HUDEP-2 (cell line): Measurements from ENCODE around the gene OR4E1.
"Not testable (repeated sequence)": the region's sequence is repeated elsewhere in the genome, so short reads cannot be mapped to it uniquely, and the experiment has no call there.

Experiments
- DNase-seq, 76 experiments: peaks; one replicate each; lab custom pipeline; 2025; ENCODE audit not compliant: unreplicated experiment in 76 of 76; lab: John Stamatoyannopoulos, UW

OR4E1 gene, protein sequence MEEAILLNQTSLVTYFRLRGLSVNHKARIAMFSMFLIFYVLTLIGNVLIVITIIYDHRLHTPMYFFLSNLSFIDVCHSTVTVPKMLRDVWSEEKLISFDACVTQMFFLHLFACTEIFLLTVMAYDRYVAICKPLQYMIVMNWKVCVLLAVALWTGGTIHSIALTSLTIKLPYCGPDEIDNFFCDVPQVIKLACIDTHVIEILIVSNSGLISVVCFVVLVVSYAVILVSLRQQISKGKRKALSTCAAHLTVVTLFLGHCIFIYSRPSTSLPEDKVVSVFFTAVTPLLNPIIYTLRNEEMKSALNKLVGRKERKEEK

DNA sequence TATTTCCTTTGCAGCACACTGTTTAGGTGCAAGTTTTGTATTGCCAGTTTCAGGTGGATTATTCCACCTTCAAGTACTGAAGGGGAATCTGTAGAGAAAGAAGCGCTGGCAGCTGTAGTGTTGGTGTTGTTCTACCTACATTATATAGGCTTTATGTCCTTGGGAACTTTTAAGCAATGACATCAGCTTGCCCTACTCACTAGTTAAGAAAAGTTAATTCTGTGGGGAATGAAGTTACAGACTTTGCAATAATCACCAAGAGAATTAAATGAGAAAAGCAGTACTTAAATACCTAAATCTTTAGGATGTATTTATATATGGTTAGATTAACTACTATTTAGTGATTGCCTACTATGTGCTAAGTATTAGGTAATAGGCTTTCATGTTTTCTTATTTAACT, at the start of gene OR4E1:
Gene OR4E1 (minus strand): TSS at position 101 of the 400 bp plus-strand sequence. CDS start 2,883 bp downstream, outside the sequence.
- DNase-seq, result no peak

DNA sequence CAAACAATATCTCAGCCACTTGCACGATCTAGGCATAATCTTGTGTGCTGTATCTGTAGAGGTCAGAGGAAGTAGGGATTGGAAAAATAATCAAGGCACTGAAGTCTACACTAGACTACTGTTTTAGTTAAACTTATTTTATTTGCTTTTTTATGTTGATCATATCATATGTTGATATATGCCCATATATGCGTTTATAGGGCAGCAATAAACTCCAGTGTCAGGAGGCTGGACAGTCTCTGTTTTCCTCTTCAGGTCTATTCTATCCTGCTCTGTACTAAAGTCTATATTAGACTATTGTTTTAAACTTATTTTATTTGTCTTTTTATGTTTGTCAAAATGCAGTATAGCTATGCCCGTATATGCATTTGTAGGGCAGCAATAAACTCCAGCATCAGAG, 47.9 kb upstream of the OR4E1 start:
- no peak for DNase-seq

DNA sequence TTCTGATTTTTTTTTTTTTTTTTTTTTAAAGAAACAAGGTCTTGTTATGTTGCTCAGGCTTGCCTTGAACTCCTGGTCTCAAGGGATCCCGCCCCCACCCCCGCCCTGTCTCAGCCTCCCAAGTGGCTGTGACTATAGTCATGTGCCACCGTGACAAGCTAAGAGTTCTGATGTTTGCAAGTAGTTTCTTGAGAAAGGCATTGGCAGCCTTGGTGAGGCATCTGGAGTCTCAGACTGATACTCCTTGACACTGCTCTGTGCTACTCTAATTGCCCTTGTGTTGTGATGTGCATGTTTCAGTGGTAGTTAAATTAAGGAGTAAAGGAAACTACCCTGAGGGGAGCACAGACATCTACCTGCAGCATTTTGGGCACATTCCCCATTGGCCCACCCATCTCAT, 46.2 kb upstream of the OR4E1 start:
- no peak for DNase-seq

DNA sequence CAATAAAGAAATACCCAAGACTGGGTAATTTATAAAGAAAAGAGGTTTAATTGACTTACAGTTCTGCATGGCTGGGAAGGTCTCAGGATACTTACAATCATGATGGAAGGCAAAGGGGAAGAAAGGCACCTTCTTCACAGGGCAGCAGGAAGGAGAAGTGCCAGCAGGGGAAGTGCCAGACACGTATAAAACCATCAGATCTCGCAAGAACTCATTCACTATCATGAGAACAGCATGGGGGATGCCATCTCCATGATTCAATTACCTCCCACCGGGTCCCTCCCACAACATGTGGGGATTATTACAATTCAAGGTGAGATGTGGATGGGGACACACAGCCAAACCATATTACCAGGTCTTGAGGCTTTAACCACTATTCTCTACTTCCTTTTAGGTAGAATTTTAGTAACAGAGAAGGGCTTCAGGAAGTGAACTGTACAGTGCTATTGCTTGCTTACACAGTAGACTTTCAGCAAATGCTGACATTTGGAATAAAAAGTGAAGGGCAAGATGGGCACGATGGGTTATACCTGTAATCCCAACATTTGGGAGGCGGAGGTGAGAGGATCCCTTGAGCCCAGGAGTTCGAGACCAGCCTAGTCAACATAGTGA, 40.8 kb upstream of the OR4E1 start:
- DNase-seq, result no peak

DNA sequence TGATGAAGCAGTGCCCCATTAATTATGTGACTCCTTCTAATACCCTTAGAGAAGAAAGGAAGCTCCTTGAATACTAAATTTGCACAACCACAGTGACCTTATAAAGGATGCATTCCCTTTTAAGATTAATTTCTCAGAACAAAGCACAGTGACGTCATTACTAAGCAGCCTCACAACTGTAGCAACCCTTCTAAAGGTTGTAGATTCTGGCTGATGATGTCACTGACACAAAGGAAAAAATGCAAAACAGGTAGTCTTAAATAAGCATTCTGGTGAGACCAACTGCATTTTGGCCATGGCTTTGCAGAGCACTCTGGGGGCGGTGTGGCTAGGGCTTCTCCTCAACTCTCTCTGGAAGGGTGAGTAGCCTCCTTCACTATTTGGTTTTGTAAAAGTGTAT, 38.4 kb upstream of the OR4E1 start:
- DNase-seq, result no peak

DNA sequence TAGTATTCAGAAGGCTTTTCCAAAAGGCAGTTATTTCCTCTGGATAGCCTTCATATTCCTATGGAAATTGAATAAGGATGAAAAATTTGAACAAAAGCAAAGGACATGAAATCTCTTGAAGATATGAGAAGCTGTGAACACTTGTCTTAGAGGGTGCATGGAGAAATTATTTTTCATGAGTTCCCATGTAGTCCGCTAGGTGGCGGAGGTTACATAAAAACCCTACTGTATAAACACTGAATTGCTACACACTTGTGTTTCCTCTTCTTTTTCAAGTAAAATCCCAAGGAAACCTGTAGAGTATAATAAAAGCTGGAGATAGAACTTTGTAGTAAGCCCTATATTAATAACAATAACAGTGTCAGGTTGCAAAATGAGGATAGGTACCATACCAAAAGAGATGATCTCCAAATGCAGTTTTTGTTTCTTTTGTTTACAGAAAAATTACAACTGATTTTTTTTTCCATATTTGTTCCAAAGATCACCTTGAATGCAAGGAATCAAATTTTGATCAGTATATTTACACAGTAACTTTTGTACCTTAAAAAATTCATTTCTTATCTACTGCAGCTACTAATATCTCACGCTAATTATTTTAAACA, 37.8 kb upstream of the OR4E1 start:
- DNase-seq, result peak in 16 of 76 experiments; percentile 1 to 33 (median 12)

DNA sequence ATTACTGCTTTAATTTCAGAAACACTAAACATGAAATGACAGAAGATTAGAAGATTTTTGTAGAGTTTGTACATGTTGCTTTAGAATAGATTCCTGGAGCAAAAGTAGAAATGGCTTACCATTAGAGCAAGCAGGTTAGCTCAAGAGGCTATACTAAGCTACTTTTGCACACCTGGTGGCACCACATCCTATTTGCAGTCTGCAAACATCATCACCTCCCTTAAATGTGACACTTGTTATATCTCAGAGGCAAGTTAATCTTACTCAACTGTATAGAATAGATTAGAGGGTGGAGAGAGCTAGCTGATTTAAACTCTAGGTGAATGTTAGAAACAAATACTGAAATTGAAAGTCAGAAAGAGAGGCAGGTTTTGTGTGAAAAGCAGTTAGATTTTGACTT, 30.7 kb upstream of the OR4E1 start:
- DNase-seq, result no peak

DNA sequence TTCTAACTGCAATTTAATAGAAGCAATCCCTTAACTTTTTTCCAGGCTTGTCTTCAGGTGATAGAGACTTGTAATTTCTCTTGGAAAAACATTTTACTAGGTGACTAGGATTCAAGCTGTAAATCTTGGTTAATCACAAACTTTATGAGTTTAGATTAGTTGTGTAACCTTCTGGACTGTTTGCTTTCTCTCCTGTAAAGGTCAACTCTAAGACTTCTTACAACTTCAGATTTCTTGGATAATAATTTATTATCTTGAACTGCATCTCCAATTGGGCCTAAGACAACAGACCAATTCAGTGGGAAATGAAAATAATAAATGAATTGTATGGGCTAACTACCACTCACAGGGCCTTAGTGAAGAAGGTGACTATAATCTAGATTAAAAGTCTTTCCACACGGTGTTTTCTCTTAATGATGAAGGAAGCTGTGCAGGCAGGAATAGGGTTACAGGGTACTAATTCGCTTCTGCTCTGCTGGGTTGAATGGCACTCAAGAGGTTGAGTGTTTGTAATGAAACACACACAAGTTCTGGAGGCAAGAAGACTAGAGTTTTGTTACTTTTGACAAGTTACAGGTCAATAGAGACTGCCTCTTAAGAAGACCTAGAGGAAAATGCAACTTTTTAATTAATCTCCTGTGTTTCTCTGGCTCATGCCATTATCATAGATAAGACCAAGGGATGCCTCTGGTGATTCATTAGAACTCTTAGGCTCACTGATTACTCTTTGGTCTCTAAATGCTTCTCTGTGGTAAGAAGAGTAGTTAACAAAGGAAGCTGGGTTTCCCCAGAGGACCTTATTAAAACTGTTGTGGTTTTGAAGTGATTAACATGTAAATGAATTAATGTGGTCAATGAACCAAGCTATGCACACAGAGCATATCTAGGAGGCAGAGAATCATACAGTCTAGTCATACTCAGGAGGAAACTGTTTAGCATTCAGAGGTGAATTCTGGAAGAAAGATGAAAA, 30.0 kb upstream of the OR4E1 start:
- DNase-seq, result no peak

DNA sequence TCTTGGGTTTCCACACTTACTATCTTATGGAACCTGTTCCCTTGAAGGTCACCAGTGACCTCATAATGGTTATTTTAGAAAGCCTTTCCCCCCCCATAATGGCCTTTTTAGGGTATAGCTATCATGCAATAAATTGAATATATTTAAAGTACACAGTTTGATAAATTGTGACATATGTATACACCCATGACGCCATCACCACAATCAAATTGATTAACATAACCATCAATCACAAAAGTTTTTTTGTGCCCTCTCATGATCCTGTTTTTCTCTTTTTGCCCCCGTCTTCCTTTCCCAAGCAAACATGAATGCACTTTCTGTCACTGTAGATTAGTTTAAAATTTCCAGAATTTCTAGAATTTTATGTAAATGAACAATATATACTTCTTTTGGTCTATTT, 28.7 kb upstream of the OR4E1 start:
- DNase-seq, result no peak

DNA sequence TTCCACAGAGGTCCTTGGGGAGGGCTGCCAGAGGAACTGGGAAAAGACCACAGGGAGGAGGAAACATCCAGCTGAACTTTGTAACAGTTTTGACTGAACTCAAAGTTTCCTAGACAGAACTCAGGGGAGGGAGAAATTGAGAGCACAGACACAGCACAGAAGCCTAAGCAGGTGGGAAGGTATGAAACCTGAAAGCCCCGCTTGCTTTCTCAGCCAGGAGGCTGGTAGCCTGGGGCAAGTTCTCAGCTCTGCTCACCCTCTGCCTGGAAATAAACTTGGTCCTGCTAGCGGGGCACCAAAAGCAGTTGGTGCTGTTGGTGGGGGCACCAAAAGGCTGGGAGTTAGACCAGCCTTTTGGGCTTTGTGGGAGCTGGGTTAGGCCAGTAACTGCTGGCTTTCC, 25.9 kb upstream of the OR4E1 start:
- no peak for DNase-seq

DNA sequence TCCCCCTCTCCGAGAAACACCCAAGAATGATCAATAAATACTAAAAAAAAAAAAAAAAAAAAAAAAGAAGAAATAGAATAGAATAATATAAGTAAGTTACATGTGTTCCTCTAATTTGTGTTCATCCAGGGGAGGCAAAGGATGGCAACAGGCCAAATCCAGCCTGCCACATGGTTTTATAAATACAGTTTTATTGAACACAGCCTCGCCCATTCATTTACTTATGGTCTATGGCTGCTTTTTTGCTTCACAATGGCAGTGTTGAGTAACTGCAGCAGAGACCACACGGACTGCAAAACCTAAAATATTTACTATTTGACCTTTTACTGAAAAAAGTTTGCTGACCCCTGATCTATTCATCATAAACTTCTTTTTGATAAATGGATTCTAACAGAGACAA, 24.9 kb upstream of the OR4E1 start:
- not testable (repeated sequence) for DNase-seq

DNA sequence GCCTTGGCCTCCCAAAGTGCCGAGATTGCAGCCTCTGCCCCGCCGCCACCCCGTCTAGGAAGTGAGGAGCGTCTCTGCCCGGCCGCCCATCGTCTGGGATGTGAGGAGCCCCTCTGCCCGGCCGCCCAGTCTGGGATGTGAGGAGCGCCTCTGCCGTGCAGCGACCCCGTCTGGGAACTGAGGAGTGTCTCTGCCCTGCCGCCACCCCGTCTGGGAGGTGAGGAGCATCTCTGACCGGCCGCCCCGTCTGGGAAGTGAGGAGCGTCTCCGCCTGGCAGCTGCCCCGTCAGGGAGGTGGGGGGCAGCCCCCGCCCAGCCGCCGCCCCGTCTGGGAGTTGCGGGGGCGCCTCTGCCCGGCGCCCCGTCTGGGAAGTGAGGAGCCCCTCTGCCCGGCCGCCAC, 24.0 kb upstream of the OR4E1 start:
- DNase-seq, result not testable (repeated sequence)

DNA sequence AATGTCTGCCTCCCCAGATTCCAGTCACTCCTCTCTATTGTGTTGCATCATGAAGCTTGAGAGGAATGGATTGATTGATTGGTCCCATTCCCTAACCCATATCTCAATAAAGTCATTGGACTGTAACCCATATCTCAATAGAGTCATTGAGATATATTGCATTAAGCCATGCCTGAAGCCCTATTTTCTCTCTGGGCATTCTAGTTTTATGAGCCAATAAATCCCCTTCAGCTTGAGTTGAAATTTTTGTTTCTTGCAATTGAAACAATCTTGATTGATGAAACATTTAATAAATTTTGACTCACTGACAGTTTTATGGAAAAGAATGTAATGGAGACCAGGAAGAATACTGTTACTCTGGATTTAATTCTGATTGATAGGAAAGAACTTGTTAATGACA, 20.8 kb upstream of the OR4E1 start:
- no peak for DNase-seq

DNA sequence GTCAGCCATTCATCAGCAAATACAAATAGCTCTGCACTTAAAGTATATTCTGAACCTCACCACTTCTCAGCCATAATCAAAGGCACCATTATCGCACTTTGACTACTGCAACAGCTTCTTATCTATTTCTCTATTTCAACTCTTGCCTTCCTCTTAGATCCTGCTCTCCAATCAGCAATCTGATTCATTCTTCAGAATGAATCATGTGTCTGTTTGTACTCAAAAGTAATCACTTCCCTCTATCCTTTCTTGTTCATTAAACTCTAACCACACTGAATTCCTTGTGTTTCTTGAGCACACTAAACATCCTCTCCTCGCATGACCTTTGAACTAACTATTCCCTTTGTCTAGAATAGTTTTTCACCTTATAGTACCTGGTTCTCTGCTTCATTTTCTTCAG, 12.8 kb upstream of the OR4E1 start:
- no peak for DNase-seq

DNA sequence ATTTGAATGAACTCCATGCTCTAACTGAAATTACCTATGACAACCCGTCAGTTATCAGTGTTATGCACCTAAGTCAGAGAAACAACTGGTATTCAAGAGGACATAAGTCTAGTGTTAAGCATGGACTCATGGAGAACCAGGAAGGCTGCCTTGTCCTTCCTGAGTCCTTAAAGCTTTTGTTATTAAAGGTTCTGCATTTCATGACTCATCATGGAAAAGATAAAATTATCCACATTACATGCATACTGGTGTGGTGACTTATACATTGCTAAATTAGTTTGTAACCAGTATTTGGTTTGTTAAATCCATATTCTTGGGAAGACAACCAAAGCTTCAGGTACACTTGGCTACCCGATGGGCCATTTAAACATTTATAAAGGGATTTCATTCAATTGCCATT, 6.5 kb upstream of the OR4E1 start:
- DNase-seq, result no peak

DNA sequence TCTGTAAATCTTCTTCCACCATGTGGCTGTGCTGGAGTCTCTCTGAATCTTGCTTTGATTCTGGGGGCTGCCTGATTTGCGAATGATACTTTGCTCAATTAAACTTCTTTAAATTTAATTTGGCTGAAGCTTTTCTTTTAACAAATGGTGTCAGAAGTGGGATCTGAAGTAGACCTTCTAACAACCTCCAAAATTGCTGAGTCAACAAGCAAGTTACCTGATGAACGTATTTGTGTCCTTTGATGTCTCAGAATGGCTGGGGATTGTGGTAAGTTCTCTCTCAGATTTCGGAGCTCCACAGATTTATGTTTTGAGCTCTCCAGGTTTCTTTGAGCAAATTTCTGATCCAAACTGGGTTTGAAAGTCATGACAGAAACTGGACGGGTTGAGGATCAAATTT, 1.9 kb upstream of the OR4E1 start:
- no peak for DNase-seq

DNA sequence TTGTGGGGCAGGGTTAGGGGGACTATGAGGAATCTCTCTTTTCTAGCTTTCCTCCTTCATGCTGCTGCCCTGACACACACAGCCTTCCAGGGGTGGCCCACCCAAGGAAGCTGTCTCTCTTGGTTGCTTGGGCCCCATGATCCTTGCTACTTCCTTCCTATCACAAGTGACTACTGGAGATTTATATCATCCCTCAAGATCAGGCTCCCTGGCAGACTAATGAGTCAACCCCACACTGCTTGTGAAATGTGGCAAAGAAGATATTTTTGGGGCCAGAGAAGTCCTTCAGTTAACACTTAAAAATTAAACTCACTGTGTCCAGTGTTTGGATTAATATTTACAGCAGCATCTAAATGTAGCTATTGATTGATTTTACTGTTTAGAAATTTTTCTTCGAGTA, 1.5 kb downstream of the OR4E1 start:
- DNase-seq, result no peak

DNA sequence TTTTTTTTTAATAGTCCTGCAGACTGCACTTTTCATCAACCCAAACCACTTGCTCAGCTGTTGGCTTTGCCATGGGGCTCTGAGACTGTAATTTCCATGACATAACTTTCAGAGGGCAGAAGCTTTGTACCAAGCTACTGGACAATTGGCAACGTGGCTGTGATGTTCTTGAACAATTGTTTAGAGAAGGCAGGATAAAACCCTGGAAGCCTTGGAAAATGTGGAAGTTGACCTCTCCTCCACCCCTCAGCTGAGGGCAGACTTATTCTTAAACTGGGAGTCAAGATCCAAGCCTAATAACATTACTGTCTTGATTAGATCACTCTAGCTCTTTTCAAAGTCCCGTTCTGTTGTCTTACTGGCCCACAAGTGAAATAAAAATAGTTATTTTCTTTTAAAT, 2.2 kb downstream of the OR4E1 start:
- DNase-seq, result no peak

DNA sequence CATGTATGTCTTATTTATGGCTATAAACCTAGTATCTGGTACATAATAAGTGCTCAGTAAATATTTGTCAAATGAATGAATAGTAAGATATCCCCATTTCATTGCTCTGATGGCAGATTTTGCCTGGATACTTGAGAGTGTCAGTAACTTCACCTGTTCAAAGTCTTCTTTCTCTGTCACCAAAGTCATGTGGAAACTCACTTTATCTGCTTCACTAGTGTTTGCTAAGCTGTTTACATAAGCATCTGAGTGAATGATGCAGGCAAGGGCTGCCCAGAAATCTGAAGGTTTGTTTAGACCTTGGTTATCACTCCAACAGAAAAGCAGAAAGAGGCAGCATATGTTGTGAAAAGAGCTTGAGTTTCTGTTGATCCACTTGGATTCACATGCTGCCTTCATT, 4.3 kb downstream of the OR4E1 start:
- DNase-seq, result no peak

DNA sequence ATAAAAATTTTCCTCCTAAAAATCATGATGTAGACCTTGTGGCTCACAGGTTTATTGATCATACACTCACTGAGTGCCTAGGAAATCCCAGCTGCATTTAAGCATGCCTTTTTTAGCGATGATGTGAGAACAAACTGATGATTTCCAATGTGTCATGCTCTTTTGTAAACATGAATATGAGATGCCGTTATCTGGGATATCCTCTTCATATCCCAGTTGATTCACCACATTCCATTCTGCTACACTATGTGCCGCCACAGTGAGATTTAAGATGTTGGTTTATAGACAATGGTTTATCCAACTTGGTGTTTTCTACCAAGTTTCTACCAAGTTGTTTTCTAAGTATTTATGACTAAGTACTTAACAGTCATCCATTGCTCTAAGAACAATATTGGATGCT, 5.2 kb downstream of the OR4E1 start:
- DNase-seq, result no peak

DNA sequence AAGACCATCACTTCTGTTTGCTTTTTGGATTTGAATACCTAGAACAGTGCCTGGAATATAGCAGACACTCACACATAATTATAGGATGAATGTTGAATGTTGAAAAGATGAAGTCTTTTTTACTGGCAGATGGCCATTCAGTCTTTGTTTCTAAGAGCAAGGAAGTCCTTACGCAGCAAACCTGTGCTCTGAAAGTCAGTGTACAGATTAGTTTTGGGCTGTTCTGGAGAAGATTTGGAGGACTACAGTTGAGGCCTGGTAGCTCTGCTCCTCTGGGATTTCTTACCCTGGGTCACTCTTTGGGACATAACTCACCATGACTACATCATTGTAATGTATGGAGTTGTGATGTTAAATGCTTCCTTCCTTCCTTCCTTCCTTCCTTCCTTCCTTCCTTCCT, 16.6 kb downstream of the OR4E1 start:
- no peak for DNase-seq
